Activated effector memory CD4-positive, alpha-beta T cell treated with Interleukin-2 at 50 U/mL for 16 hours (primary cell): ENCODE results near the gene PNKP.
"Not testable (repeated sequence)": the region's sequence is repeated elsewhere in the genome, so short reads cannot be mapped to it uniquely, and the experiment has no call there.

ENCODE experiments used
- DNase-seq: peaks from one replicate; pipeline ENCODE4 v3.0.0-alpha.2; 2020

The PNKP gene

DNA sequence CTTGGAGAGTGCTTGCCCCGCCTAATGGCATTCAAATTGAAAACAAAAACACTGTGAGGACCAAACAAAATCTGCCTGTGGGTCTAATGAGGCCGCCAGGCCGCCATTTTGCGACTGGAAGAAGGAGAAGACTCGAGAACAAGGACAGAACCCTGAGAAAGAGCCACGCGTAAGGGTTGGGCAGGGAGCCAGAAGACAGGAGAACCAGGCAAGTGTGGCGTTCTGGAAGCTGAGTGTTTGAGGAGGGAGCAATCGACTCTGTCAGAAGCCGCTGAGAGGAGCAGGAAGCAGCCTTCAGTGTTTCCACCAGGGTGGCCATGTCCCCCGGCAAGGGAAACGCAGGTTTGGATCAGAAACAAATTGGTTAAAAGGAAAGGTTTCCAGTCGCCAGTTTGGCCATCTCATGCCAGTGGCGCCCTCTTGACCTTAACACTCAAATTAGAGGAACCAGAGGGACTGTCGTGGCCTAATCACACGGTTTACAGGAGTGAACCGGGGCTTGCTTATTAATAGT, 26.6 kb downstream of the PNKP start:
- no peak for DNase-seq

GRCh38 chr19:49840321-49840720, 27.1 kb downstream of the PNKP start:
- DNase-seq: no peak

- no peak for DNase-seq
These were observed 27.7 kb downstream of the PNKP start for GRCh38 chr19:49839713-49840112.

GRCh38 chr19:49838885-49839588, 28.3 kb downstream of the PNKP start:
- no peak for DNase-seq

DNA sequence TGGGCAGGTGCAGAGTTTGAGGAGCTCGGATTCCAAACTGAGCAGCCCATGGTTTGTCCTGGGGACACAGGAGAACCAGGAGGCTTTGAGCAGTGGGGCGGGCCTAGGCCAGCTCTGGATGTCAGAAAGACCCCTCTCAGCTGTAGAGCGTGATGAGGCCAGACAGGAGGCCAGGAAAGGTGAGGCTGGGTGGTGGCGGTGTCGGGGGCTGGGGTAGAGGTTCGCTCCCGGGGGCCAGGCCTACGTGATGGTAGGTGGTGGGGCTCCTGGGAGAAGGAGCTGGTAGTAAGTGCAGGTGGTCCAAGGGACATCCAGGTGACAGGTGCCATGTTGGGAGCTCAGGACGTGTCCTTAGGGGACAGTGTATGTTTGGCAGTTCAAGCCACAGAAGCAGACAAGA, 30.0 kb downstream of the PNKP start:
- no peak for DNase-seq

- no peak for DNase-seq
These were observed 30.4 kb downstream of the PNKP start for GRCh38 chr19:49837009-49837310.

DNA sequence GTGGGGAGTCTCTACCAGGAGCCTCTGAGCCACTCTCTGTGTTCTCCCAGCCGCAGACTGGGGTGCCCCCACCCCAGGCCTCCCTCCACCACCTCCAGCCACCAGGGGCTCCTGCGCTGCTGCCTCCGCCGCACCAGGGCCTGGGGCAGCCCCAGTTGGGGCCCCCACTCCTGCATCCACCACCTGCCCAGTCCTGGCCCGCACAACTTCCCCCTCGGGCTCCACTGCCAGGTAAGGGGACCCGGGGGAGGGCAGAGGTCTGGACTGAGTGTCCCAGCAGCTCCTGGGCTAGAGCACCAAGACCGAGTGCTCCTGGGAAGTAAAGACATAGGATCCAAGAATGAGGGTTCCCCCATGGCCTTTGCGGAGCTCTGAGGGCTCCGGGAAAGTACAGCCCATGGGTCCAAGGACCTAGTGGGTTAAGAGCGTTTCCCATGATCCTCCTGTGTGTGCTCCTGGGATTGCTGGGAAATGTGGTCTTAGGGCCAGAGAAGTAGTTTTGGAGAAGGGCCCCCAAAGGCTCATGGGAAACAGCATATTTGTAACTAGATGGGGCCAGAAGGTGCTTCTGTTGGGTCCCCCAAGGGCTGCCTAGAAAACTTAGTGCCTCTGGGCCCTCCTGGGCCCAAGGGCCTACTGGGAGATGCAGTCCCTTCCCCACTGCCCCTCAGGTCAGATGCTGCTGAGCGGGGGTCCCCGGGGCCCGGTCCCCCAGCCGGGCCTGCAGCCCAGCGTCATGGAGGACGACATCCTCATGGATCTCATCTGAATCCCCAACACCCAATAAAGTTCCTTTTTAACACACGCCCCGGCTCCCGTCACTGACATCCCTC, 31.0 kb downstream of the PNKP start:
- DNase-seq: no peak

GRCh38 chr19:49835562-49835961, 31.8 kb downstream of the PNKP start:
- DNase-seq: no peak

- DNase-seq: no peak
These were observed 33.8 kb downstream of the PNKP start for GRCh38 chr19:49833599-49833998.

GRCh38 chr19:49832556-49832955, 34.8 kb downstream of the PNKP start:
- no peak for DNase-seq

DNA sequence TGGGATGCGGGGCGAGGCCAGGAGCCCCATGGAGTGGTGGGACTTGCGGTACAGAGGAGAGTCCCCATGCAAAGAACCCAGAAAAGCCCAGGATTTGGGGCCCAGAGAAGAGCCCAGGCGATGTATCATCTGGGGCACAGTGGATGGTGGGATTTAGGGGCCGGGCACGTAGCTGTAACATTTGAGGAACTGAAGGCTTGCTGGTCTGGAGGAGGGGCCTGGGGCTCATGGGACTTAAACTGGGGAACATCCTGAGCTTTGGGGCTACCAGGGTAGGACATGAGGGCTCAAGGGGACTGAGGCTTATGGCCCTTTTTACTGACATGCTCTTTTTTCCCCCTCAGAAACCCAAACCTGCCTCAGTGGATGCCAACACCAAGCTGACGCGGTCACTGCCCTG, 35.8 kb downstream of the PNKP start:
- DNase-seq: no peak

- no peak for DNase-seq
These were observed 36.6 kb downstream of the PNKP start for GRCh38 chr19:49830766-49831165.

DNA sequence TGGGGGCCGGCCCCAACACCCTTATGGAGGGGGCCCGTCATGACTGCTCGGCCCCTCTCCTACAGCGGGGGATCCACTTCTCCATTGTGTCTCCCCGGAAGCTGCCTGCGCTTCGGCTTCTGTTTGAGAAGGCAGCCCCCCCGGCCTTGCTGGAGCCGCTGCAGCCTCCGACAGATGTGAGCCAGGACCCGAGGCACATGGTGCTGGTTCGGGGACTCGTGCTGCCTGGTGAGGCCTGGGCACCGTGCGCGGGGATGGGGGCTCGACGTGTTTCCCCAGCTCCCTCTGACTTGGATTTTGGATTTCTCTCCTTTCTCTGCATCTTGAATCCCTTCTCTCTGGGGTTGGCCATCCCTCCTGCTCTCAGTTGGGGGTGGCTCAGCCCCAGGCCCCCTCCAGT, 37.7 kb downstream of the PNKP start:
- no peak for DNase-seq

- no peak for DNase-seq
These were observed 38.2 kb downstream of the PNKP start for GRCh38 chr19:49829200-49829599.

- no peak for DNase-seq
These were observed 40.3 kb downstream of the PNKP start for GRCh38 chr19:49827034-49827433.

- no peak for DNase-seq
These were observed 42.7 kb downstream of the PNKP start for GRCh38 chr19:49824662-49825061.

- DNase-seq: no peak
These were observed 43.9 kb downstream of the PNKP start for GRCh38 chr19:49823472-49823871.

DNA sequence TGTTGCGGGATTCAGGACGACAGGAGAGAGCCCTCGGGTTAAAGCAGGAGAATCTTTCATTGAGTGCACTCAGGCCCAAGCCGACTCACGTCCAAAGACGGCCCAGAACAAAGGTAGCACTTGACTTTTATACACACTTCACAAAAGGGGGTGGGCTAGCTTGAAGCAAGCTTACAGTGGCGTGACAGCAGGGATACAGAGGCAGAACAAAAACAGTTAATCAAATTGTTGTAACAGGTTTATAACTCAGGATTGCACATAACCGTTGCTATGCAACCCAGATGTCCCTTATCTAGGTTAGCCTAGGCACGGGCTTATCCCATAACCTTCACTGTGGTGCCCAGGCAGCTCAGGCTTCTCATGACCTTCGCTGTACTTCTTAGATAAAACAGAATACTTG, 47.3 kb downstream of the PNKP start:
- no peak for DNase-seq

GRCh38 chr19:49819452-49820115, 47.8 kb downstream of the PNKP start:
- not testable (repeated sequence) for DNase-seq

DNA sequence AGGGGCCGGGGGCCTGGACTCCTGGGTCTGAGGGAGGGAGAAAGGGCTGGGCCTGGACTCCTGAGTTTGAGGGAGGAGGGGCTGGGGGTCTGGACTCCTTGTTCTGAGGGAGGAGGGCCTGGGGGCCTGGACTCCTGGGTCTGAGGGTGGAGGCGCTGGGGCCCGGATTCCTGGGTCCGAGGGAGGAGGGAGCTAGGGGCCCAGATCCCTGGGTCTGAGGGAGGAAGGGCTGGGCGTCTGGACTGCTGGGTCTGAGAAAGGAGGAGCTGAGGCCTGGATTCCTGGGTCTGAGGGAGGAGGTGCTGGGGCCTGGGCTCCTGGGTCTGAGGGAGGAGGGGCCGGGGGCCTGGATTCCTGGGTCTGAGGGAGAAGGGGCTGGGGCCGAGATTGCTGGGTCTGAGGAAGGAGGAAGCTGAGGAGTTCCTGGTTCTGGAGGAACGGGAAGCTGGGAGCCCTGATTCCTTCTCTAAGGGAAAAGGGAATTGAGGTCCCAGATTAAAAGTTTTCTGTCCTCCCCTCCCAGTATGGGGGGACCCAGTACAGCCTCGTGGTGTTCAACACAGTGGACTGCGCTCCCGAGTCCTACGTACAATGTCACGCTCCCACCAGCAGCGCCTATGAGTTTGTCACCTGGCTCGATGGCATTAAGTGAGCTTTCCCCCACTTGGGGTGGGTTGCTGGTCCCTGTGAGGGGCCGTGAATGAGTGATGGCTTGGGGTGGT, 48.6 kb downstream of the PNKP start:
- DNase-seq: no peak

- DNase-seq: peak; percentile 85
These were observed 49.3 kb downstream of the PNKP start, which contains the start of gene MED25 for GRCh38 chr19:49817964-49818648. Gene MED25, plus strand, starts transcription at chr19:49818289. Its CDS starts 53 bp downstream, at chr19:49818342.

GRCh38 chr19:49816590-49816989, 50.8 kb downstream of the PNKP start:
- no peak for DNase-seq
